ENCODE measurements around the gene B3GALT6. TPM values are rescaled to one million over a fixed set of nuclear protein-coding genes. Genes with fewer than 3 reads are reported as not detected.

Gene B3GALT6
- total RNA-seq, 1 experiment from 2014 or later: 27.1 TPM

DNA sequence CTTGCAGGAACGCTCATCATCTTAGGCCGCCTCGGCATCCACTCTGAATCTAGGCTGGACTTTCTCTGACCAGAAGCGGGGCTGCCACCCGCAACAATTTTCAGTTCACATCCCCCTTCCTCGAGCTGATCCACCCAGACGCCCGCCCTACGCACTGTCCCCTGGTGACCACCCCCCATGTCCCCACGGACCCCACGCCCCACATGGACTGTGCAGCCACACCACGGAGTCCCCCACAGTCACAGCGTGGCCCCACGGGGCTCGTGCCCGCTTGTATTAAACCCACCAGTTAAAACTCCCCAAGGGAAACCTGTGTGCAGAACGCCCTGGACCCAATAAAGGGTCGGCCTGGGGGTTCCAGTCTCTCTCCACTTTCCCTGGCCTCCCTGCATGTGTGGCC, 27.5 kb downstream of the B3GALT6 start:
- Histone ChIP-seq H3K4ac (ENCODE audit: low read depth, low read length) (no peak overlapping the region), H2BK120ac (ENCODE audit: low read depth, low read length, poor library complexity, severe bottlenecking) (no peak overlapping the region), H3K9ac (ENCODE audit: extremely low read depth, insufficient read length, low read length) (no peak overlapping the region), H2BK5ac (ENCODE audit: insufficient read length, low read length) (no peak overlapping the region), H3K56ac (ENCODE audit: insufficient read length, low read depth, low read length) (no peak overlapping the region), H3K23ac (ENCODE audit: insufficient read length, low read depth, low read length) (no peak overlapping the region), H4K91ac (ENCODE audit: insufficient read length, low read depth, low read length) (no peak overlapping the region), H3K79me2 (ENCODE audit: insufficient read depth, low read length) (no peaks in the 10 kb centered on the region), H2BK20ac (ENCODE audit: low read depth, low read length, poor library complexity, severe bottlenecking) (no peak overlapping the region), H4K8ac (replicated peaks; ENCODE audit: insufficient read length, low read depth, low read length) (no peak overlapping the region), H2AFZ (ENCODE audit: low read length) (no peak overlapping the region), H4K20me1 (ENCODE audit: control insufficient read depth, insufficient read depth, insufficient read length) (no peaks in the 10 kb centered on the region), H3T11ph (ENCODE audit: low read length) (no peak overlapping the region), H2BK12ac (ENCODE audit: insufficient read length, low read depth, low read length) (no peak overlapping the region), H3K23me2 (ENCODE audit: insufficient read length, low read depth, low read length, poor library complexity, severe bottlenecking) (no peaks in the 10 kb centered on the region), H3K27ac (ENCODE audit: insufficient read length, low read depth, low read length) (no peak overlapping the region), H3K18ac (ENCODE audit: insufficient read length, low read depth, low read length) (no peak overlapping the region), H3K9me3 (ENCODE audit: control insufficient read depth, low read depth, low read length) (no peaks in the 10 kb centered on the region), H3K4me2 (ENCODE audit: insufficient read depth, insufficient read length, low read length) (no peak overlapping the region), H3K4me1 (ENCODE audit: insufficient read depth, low read length) (no peaks in the 10 kb centered on the region), H2AK5ac (ENCODE audit: insufficient read length, low read length) (no peak overlapping the region), H3K14ac (ENCODE audit: insufficient read depth, low read length) (no peak overlapping the region), H4K5ac (ENCODE audit: insufficient read length, low read depth, low read length) (no peak overlapping the region), H3K79me1 (ENCODE audit: insufficient read depth, low read depth, low read length, poor library complexity, severe bottlenecking) (no peaks in the 10 kb centered on the region), H2BK15ac (ENCODE audit: low read depth, low read length) (no peak overlapping the region), H3K27me3 (ENCODE audit: insufficient read depth, low read length) (no peaks in the 10 kb centered on the region)
- peaks cover 14 to 27% of the 10 kb centered on the region in 2 experiments for H3K4me1 Mint-ChIP-seq
- H3K4me3 Mint-ChIP-seq: no peak overlapping the region; a peak in 1 of 5 replicates
- TF ChIP-seq, protein P1, sequence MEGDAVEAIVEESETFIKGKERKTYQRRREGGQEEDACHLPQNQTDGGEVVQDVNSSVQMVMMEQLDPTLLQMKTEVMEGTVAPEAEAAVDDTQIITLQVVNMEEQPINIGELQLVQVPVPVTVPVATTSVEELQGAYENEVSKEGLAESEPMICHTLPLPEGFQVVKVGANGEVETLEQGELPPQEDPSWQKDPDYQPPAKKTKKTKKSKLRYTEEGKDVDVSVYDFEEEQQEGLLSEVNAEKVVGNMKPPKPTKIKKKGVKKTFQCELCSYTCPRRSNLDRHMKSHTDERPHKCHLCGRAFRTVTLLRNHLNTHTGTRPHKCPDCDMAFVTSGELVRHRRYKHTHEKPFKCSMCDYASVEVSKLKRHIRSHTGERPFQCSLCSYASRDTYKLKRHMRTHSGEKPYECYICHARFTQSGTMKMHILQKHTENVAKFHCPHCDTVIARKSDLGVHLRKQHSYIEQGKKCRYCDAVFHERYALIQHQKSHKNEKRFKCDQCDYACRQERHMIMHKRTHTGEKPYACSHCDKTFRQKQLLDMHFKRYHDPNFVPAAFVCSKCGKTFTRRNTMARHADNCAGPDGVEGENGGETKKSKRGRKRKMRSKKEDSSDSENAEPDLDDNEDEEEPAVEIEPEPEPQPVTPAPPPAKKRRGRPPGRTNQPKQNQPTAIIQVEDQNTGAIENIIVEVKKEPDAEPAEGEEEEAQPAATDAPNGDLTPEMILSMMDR (conservative IDR thresholded peaks at IDR 0.05): no peak
- no peaks in the 10 kb centered on the region; a peak in 2 of 5 replicates for H3K9me3 Mint-ChIP-seq
- H3K27me3 Mint-ChIP-seq (ENCODE audit: low read depth): peaks cover 3% of the 10 kb centered on the region; the same call in 1 of the 2 replicates
- no CpG with 5 or more reads among the region's 18 CpGs for WGBS (ENCODE audit: extremely low coverage, insufficient read length, low lambda C conversion rate)
- H3K36me3 Mint-ChIP-seq (ENCODE audit: insufficient read depth in 1 of 3, low read depth in 3 of 3): peaks cover 37 to 84% (median 69%) of the 10 kb centered on the region in 3 experiments; a peak in 6 of 7 replicates
- no peak for DNase-seq
- H3K27ac Mint-ChIP-seq: peak overlapping the region in 2 of 3 experiments; percentile 86 to 92; a peak in 6 of 7 replicates

Data from H9 (cell line).